Retinal pigment epithelial cell (primary cell): ENCODE measurements around the gene ARRDC1.

Experiments used
- DNase-seq: peaks from one replicate; pipeline ENCODE4 v3.0.0-alpha.2; 2010; ENCODE audit warnings: low read depth
- H3K4me3 ChIP-seq: 2 replicates; pipeline ENCODE4 v1.5.1; 2011; ENCODE audit warnings: mild to moderate bottlenecking, low read length, control low read depth, moderate library complexity
- CTCF ChIP-seq: conservative IDR thresholded peaks from 2 replicates; pipeline ENCODE4 v1.5.1; 2011; ENCODE audit warnings: low read depth, low read length, control low read depth, inconsistent platforms

Gene ARRDC1

GRCh38 chr9:137649553-137649952, 44.1 kb downstream of the ARRDC1 start:
- TF ChIP-seq CTCF: no peak
- DNase-seq: no peak

GRCh38 chr9:137650259-137650658, 44.8 kb downstream of the ARRDC1 start:
- no peak overlapping the region for H3K4me3 ChIP-seq
- no peak for DNase-seq
- TF ChIP-seq CTCF: no peak

More at GRCh38 chr9:137649553-137649952, 44.1 kb downstream of the ARRDC1 start:
- no peak overlapping the region for H3K4me3 ChIP-seq

GRCh38 chr9:137650779-137651178, 45.3 kb downstream of the ARRDC1 start:
- DNase-seq: no peak
- TF ChIP-seq CTCF: no peak
- no peak overlapping the region for H3K4me3 ChIP-seq

- no peak overlapping the region for H3K4me3 ChIP-seq
- no peak for TF ChIP-seq CTCF
Measured at GRCh38 chr9:137656416-137656815, 50.9 kb downstream of the ARRDC1 start.

GRCh38 chr9:137657606-137658005, 52.1 kb downstream of the ARRDC1 start:
- TF ChIP-seq CTCF: no peak
- DNase-seq: no peak

More at GRCh38 chr9:137656416-137656815, 50.9 kb downstream of the ARRDC1 start:
- no peak for DNase-seq

GRCh38 chr9:137658781-137659180, 53.3 kb downstream of the ARRDC1 start:
- TF ChIP-seq CTCF: no peak
- no peak overlapping the region for H3K4me3 ChIP-seq

More at GRCh38 chr9:137657606-137658005, 52.1 kb downstream of the ARRDC1 start:
- H3K4me3 ChIP-seq: no peak overlapping the region

GRCh38 chr9:137660144-137660543, 54.7 kb downstream of the ARRDC1 start:
- no peak for TF ChIP-seq CTCF
- DNase-seq: no peak
- no peak overlapping the region for H3K4me3 ChIP-seq

More at GRCh38 chr9:137658781-137659180, 53.3 kb downstream of the ARRDC1 start:
- no peak for DNase-seq
